HL-60 (cell line): ENCODE results near the gene USP19.

ENCODE experiments used
- DNase-seq, 2 experiments: peaks; one replicate each; pipeline ENCODE4 v3.0.0-alpha.2; 2010 to 2020; ENCODE audit warnings: low read depth in 1 of 2, low spot score in 1 of 2
- H3K27ac ChIP-seq: fragments of 250-450 bp; sonication (Bioruptor Pico); replicated peaks from 2 replicates; pipeline ENCODE4 v1.5.1; 2020; ENCODE audit warnings: mild to moderate bottlenecking, moderate library complexity
- H3K27me3 ChIP-seq: fragments of 250-450 bp; sonication (Bioruptor Pico); 2 replicates; pipeline ENCODE4 v1.5.1; 2021; ENCODE audit warnings: mild to moderate bottlenecking, moderate library complexity; ENCODE audit not compliant: insufficient read depth, poor library complexity, severe bottlenecking
- H3K4me3 ChIP-seq: replicated peaks from 2 replicates; pipeline ENCODE4 v1.5.1; 2011; ENCODE audit warnings: mild to moderate bottlenecking, control low read depth, low read length; ENCODE audit not compliant: insufficient read depth
- CTCF ChIP-seq: IDR thresholded peaks from one replicate; pipeline ENCODE4 v1.5.1; 2011; ENCODE audit warnings: low read length, control low read depth, inconsistent platforms; ENCODE audit not compliant: insufficient read depth
- GABPA ChIP-seq: IDR thresholded peaks from 2 replicates; pipeline ENCODE4 v1.6.1; 2012; ENCODE audit warnings: low read depth
- POLR2AphosphoS5 ChIP-seq: IDR thresholded peaks from 2 replicates; pipeline ENCODE4 v1.6.1; 2012; ENCODE audit warnings: low read depth
- REST ChIP-seq: IDR thresholded peaks from 2 replicates; pipeline ENCODE4 v1.6.1; 2012; ENCODE audit warnings: low read depth; ENCODE audit not compliant: insufficient replicate concordance
- SPI1 ChIP-seq: IDR thresholded peaks from 2 replicates; pipeline ENCODE4 v1.6.1; 2012; ENCODE audit warnings: low read depth, mild to moderate bottlenecking, borderline replicate concordance

USP19 gene

GRCh38 chr3:49131576-49131975, 11.0 kb upstream of the USP19 start:
- TF ChIP-seq REST (no peak), CTCF (no peak), SPI1 (no peak), POLR2AphosphoS5 (no peak), GABPA (no peak)
- H3K27me3 ChIP-seq = no peaks in the 10 kb centered on the region
- no peak for DNase-seq
- no peak overlapping the region for H3K27ac ChIP-seq
- H3K4me3 ChIP-seq = no peak overlapping the region

- TF ChIP-seq SPI1 = no peak
- no peak for TF ChIP-seq GABPA
- no peak for TF ChIP-seq REST
- no peak overlapping the region for H3K4me3 ChIP-seq
- H3K27me3 ChIP-seq = no peaks in the 10 kb centered on the region
- no peak overlapping the region for H3K27ac ChIP-seq
- DNase-seq = no peak
These were observed 10.4 kb upstream of the USP19 start for GRCh38 chr3:49131040-49131439.

- Histone ChIP-seq H3K4me3 (no peak overlapping the region), H3K27ac (no peak overlapping the region), H3K27me3 (no peaks in the 10 kb centered on the region)
- peak in 1 of 2 experiments; percentile 7 for DNase-seq
- no peak for TF ChIP-seq REST
- no peak for TF ChIP-seq POLR2AphosphoS5
- no peak for TF ChIP-seq SPI1
- no peak for TF ChIP-seq GABPA
- no peak for TF ChIP-seq CTCF
These were observed 4.5 kb upstream of the USP19 start for GRCh38 chr3:49124991-49125670.
